ENCODE measurements around the gene TIFAB.

TIFAB gene

GRCh38 chr5:135422419-135422818, 29.7 kb downstream of the TIFAB start:
- DNase-seq = no peak

- no peak for DNase-seq
Observed at GRCh38 chr5:135417083-135417482, 35.1 kb downstream of the TIFAB start.

- no peak for DNase-seq
Observed at GRCh38 chr5:135405082-135405481, 47.1 kb downstream of the TIFAB start.

GRCh38 chr5:135402031-135402430, 50.1 kb downstream of the TIFAB start:
- DNase-seq = no peak

GRCh38 chr5:135400866-135401265, 51.3 kb downstream of the TIFAB start:
- DNase-seq = no peak

- no peak for DNase-seq
Observed at GRCh38 chr5:135399794-135400542, 52.2 kb downstream of the TIFAB start.

GRCh38 chr5:135398855-135399793, 53.0 kb downstream of the TIFAB start, which contains the start of gene MACROH2A1:
TSS of gene MACROH2A1 (minus strand) at chr5:135399231. CDS start at chr5:135389093, 10,138 bp downstream.
- DNase-seq = peak; percentile 75

GRCh38 chr5:135398160-135398854, 53.8 kb downstream of the TIFAB start:
- peak; percentile 45 for DNase-seq

All from activated gamma-delta T cell treated with Interleukin-2 at 50 U/mL for 16 hours (primary cell).